T1000 (cell line): Measurements from ENCODE around the gene TIAM2.
"Not testable (repeated sequence)": the region's sequence is repeated elsewhere in the genome, so short reads cannot be mapped to it uniquely, and the experiment has no call there.

Experiments used
- DNase-seq: peaks from one replicate; lab custom pipeline; 2025; ENCODE audit warnings: mixed read lengths; lab: John Stamatoyannopoulos, UW

TIAM2 gene

GRCh38 chr6:154991207-154991606 is 3.9 kb upstream of the TIAM2 start:
- DNase-seq = no peak

DNA sequence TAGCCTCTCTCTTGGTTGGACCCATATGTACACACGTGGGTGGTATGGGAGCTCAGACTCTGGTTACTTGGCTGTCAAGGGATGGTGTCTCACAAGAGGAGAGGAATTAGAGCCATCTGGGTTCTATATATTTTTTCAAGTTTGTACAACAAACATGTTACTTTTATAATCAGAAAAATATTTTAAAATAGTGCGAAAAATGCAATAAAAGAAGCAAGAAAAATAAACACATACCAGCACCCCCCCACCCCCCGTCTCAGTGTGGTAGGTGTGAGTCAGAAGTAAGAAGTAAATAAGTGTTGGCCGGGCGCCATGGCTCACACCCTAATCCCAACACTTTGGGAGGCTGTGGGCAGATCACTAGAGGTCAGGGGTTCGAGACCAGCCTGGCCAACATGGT is 2.1 kb upstream of the TIAM2 start:
- DNase-seq = no peak

DNA sequence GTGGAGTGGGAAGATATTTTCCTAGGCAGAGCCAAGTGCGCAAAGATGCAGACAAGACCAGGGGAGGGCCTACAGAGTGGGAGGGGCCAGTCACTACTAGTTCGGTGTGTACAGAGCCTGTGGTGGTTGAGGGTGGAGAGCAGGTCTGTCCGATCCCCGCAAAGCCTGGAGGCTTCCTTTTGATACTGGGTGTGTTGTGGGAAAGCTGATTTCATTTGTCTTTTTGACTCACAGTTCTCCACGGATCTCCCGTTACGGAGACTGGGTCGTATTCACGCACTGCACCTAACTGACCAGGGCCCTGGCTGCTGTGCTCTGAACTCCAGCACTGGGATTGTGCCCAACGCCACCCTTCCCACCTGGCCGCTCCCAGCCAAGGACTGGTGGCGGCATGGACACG is 1.4 kb upstream of the TIAM2 start:
- DNase-seq = no peak

DNA sequence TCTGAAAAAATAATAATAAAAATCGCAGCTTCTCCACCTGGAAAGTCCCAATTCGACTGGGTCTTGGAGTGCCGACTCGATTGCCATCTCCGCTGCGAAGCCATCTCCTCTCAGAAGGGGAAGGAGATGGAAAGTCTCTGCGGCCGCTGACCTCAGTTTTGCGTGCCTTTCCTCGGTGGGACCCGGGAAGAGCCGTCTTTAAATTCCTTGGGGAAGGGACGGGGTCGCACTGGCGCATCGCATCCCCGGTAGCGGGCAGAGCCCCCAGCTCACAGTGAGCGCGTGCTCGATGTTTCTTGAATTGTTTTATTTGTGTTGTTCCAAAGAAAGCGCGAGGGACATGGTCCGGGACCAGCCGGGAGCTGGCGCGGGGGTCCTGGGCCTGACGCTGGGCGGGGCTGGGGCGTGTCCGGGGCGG is 270 bp upstream of the TIAM2 start:
- DNase-seq = no peak

GRCh38 chr6:154996016-154996590 is 988 bp downstream of the TIAM2 start:
- no peak for DNase-seq

- no peak for DNase-seq
Observed at GRCh38 chr6:154996841-154997311, 1.8 kb downstream of the TIAM2 start.

GRCh38 chr6:154998855-154999254 is 3.7 kb downstream of the TIAM2 start:
- DNase-seq = no peak

- DNase-seq = no peak
Observed at GRCh38 chr6:155001482-155001881, 6.4 kb downstream of the TIAM2 start.

DNA sequence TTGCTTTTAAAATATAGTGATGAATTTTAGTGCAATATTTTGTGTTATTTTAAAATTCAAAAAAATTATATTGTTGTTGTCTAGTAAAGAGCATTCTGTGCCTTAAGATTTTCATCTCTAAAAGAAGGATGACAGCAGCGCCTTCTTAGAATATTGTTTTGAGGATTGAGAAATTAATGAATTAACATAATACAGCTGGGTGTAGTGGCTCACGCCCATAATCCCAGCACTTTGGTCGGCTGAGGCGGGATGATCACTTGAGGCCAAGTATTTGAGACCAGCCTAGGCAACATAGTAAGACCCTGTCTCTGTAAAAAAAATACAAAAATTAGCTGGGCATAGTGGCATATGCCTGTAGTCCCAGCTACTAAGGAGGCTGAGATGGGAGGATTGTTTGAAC is 6.8 kb downstream of the TIAM2 start:
- no peak for DNase-seq

GRCh38 chr6:155003476-155003875 is 8.4 kb downstream of the TIAM2 start:
- DNase-seq = no peak

DNA sequence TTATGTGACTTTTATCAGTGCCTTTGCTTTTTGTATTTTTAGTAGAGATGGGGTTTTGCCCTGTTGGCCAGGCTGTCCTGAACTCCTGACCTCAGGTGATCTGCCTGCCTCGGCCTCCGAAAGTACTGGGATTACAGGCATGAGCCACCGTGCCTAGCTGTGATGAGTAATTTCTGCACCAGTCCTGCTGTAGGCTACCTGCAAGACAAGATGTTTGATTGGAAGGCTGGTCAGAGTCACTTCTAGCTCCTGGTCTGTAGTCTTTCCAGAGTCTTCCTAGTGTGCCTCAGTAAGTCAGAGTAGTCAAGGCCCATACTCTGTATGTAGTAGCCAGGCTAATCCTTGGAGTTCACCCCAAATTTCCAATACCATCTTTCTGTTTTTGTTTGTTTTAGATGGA is 8.9 kb downstream of the TIAM2 start:
- no peak for DNase-seq

DNA sequence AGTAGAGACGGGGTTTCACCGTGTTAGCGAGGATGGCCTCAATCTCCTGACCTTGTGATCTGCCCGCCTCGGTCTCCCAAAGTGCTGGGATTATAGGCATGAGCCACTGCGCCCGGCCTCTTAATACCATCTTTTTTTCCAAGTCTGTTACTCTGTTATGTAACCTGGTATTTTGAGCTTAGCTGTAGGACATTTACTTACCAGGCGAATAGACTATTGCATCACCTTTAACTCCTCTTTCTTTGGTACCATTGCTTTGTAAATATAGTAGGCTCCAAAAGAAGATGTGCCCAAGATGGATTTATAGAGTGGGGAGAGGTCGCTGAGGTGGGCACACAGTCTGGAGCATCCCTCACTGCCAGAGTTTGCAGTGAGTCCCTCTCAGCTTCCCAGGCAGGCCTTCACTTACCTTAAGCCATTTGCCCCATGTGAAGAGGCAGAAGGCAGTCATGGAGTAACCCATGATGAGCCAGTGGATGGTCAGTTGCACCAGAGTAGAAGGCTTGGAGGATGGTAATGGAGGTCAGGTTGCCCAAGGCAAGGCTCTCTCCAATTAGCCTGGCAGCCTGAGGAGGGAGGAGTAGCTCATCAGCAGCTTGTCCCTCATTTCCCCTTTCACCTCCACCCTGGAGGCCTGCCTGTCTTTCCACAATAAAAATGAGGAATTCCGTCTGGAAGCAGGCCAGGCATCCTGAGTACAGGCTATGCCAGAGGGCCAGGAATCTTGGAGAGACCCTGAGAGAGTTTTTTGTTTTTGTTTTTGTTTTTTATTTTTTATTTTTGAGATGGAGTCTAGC is 9.7 kb downstream of the TIAM2 start:
- DNase-seq = no peak

DNA sequence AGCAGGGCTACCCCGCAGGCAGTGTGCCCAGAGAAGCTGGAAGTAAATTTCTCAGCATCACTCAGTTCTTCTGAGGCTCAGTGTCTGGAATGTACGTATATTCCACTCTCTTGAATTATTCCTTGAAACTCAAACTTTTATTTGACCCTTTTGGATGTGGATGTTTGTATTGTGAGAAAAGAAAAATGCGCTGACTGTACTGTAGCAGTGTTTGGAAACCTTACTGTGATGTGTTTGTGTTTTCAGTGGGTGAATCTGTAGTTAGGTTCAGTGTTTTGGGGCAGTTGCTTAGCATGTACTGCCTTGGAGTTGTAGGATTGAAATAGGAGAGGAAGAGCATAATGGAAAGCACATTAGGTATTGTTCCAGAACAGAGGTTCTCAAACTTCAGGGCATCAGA is 13.5 kb downstream of the TIAM2 start:
- DNase-seq = no peak

- DNase-seq = no peak
Observed at GRCh38 chr6:155010940-155011339, 15.8 kb downstream of the TIAM2 start.

- DNase-seq = no peak
Observed at GRCh38 chr6:155011809-155012291, 16.7 kb downstream of the TIAM2 start.

DNA sequence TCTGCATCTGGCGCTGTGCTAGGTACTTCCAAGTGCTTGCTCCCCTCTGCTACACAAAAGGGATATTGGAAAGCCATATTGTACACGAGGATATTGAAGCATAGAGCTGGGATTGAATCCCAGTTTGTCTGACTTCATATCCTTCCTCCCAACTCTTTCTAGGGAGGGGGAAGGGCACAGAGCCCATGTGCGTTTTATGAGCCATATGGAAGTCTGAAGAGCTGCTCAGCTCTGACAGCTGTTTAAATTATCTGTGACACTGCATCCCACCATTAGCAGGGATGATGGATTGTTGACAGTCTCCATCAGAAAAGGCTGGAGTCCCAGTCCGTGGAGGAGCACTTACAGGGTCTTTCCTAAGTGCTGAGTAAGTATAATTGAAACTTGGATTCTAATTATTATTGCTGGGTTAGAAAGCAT is 18.4 kb downstream of the TIAM2 start:
- DNase-seq = no peak

DNA sequence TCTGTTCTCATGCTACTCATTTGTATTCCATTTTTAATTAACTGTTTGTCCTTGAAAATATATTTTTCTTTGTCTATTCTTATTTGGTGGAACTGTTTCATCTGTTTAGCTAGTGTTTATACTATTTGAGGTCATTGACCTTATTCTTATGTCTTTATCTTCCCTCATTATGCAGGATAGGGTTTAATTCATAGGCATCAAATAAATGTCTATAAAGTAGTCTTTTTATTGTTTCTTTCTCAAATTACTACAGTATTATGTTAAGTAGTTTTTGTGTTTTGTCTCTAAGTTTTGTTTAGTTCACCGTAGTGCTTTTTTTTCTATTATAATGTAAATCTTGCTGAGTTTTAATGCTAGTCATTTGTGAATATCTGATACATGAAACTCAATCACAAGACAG is 19.0 kb downstream of the TIAM2 start:
- no peak for DNase-seq

GRCh38 chr6:155014670-155015300 is 19.7 kb downstream of the TIAM2 start:
- DNase-seq = no peak

DNA sequence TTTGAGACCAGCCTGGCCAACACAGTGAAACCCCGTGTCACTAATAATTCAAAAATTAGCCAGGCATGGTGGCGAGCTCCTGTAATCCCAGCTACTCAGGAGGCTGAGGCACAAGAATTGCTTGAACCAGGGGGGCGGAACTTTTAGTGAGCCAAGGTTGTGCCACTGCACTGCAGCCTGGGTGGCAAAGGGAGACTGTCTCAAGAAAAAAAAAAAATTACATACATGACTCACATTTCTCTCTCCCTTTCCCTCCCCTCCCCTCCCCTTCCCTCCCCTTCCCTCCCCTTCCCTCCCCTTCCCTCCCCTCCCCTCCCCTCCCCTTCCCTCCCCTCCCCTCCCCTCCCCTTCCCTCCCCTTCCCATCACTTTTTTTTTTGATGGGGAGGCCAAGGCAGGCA is 23.3 kb downstream of the TIAM2 start:
- not testable (repeated sequence) for DNase-seq

GRCh38 chr6:155021680-155022079 is 26.6 kb downstream of the TIAM2 start:
- DNase-seq = no peak

GRCh38 chr6:155022721-155023120 is 27.6 kb downstream of the TIAM2 start:
- DNase-seq = no peak

DNA sequence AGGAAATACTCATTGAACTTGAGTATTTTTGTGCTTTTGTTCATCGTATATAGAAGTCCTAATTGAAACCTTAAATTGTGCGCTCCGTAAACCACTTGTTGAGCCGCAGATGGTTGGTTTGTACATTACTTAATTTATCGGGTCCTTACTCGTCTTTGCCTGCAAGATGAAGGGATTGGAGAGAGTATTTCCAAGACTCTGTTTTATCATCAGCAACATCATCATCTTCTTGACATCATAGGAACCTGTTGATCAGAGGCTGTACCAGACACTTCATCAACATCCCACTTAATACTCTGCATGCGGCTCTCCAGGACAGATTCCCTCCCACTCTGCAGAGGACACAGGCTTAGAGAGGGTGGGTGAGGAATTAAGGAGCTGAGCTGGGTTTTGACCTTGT is 28.6 kb downstream of the TIAM2 start:
- DNase-seq = no peak

DNA sequence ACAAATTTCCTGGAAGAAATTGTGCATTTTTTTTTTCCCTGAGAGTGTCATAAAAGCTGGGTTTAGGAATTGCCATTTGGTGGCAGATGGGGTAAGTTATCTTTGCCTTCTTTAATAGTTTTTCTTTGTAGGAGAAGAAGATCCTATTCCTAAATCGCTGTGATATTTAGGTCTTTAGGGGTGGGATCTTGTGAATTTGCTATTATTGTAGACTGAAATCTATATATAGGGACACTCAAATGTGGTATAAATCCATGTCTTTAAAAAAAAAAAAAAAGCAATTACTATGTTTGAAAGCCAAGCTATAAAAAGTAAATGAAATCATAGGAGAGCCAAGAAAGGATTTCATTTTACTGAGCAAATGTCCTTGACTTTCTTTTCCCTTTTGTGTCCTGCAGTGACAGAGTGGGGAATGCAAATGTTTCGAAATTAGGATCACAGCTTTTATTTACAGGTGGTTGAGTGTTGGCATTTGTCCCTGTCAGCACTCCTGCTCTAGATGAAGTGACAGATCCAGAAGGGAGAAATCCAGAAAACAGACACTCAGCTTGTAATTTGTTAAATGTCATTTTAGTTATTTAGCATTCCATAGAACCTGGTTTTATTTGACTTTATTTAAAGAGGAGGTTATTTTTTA is 29.4 kb downstream of the TIAM2 start:
- no peak for DNase-seq
